Measurements from ENCODE around the gene HOXA3. TPM values are rescaled to one million over a fixed set of nuclear protein-coding genes. Genes with fewer than 3 reads are reported as not detected.
A peak's percentile ranks its signal among the peaks of the same experiment; 100 is the strongest.

HOXA3 gene
- total and polyA plus RNA-seq, 9 of the 15 experiments (the other 6 are each of a cell fraction or from before 2014, with no cell fraction given): 0.04 to 0.13 TPM; not detected in 7

DNA sequence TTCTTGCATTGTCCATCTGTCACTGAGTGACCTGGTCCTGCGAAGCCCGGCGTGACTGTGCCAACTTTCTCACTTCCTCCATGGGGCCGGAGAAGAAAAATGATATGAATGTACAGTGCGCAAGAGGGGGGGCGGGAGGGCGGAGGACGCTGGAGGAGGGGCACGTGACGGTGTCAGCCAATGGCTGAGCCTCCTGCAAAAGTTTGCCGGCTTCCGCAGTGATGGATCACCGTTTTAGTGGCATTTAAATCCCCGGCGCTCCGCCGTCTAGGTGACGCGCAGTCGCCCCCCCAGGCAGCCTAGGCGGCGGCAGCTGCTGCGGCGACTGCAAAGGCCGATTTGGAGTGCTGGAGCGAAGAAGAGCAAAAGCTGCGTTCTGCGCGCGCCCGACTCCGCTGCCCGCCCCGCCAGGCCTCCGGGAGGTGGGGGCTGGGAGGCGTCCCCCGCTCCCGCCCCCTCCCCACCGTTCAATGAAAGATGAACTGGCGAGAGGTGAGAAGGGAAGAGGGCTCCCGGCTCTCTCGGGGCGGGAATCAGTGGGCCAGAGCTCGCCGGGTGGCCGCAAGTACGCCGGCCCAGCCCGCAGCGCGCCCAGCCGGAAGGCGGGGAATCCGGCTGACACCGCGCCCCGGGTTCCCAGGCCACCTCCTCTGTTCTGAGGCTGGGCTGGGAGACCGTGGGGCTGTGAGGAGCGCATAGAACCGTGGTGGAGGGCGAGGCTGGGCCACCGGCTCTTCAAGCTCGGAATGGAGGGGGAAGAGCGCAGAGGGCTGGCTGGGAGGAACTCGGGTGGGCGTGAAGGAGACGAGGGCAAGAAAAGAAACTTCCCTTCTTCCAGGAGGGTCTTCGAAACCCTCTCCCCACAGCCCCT, 56.3 kb downstream of the HOXA3 start, which contains the start of gene HOXA1:
HOXA1 (minus strand) TSS at position 104 of the 871 bp plus-strand sequence; CDS start at position 16, 88 bp downstream.
- Histone ChIP-seq H3K4me3 (no peak within 1 kb of the TSS), H2AFZ (ENCODE audit: low read depth, low read length) (no peak within 1 kb of the TSS), H3K9me3 (replicated peaks; ENCODE audit: control insufficient read depth, insufficient read depth, low read depth, low read length) (no peaks in the 10 kb centered on the region), H3K4me1 (replicated peaks in 1 of 2; ENCODE audit: control insufficient read depth in 2 of 2, insufficient read depth in 2 of 2, low read length in 2 of 2) (peaks cover 0 to 13% of the 10 kb centered on the region in 2 experiments; a peak in 2 of 5 replicates), H3K9me1 (ENCODE audit: control insufficient read depth, insufficient read depth, low read length) (no peaks in the 10 kb centered on the region), H3K36me3 (ENCODE audit: control insufficient read depth, insufficient read depth, low read length) (no peaks in the 10 kb centered on the region), H4K20me1 (replicated peaks; ENCODE audit: control insufficient read depth, insufficient read depth, low read length) (no peaks in the 10 kb centered on the region), H3K9ac (ENCODE audit: insufficient read depth in 1 of 2, low read depth in 2 of 2, low read length in 2 of 2) (no peak within 1 kb of the TSS), H3K27ac (ENCODE audit: extremely low read depth, low read depth, low read length) (no peak within 1 kb of the TSS), H3K4me2 (ENCODE audit: insufficient read depth, low read length) (no peak within 1 kb of the TSS), H3K27me3 (ENCODE audit: control insufficient read depth in 2 of 2, insufficient read depth in 2 of 2, low read length in 2 of 2) (peaks cover 40 to 60% of the 10 kb centered on the region in 2 experiments), H3K79me2 (ENCODE audit: control insufficient read depth, insufficient read depth, low read length) (no peaks in the 10 kb centered on the region)
- ChIA-PET CTCF (ENCODE audit: low intra/inter-chr PET ratio) (no interaction called here), POLR2A (no interaction called here)
- TF ChIP-seq PHTF2 (CRISPR knock-in tag; IDR thresholded peaks at IDR 0.05) (no peak), POLR2AphosphoS5 (IDR thresholded peaks at IDR 0.05; ENCODE audit: control insufficient read depth, insufficient read depth, low read depth, low read length) (no peak), USF1 (CRISPR knock-in tag; IDR thresholded peaks at IDR 0.05) (peak; percentile 70), PTTG1 (tag; IDR thresholded peaks at IDR 0.05; ENCODE audit: low read depth) (no peak), ATF4 (CRISPR knock-in tag; IDR thresholded peaks at IDR 0.05) (no peak), HDAC8 (tag; IDR thresholded peaks at IDR 0.05) (no peak), NFYB (IDR thresholded peaks at IDR 0.05; ENCODE audit: extremely low read depth, insufficient read length) (peak; percentile 8)
- TF ChIP-seq, protein P1, sequence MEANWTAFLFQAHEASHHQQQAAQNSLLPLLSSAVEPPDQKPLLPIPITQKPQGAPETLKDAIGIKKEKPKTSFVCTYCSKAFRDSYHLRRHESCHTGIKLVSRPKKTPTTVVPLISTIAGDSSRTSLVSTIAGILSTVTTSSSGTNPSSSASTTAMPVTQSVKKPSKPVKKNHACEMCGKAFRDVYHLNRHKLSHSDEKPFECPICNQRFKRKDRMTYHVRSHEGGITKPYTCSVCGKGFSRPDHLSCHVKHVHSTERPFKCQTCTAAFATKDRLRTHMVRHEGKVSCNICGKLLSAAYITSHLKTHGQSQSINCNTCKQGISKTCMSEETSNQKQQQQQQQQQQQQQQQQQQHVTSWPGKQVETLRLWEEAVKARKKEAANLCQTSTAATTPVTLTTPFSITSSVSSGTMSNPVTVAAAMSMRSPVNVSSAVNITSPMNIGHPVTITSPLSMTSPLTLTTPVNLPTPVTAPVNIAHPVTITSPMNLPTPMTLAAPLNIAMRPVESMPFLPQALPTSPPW (CRISPR knock-in tag; IDR thresholded peaks at IDR 0.05): peak; percentile 62
- TF ChIP-seq, protein P2, sequence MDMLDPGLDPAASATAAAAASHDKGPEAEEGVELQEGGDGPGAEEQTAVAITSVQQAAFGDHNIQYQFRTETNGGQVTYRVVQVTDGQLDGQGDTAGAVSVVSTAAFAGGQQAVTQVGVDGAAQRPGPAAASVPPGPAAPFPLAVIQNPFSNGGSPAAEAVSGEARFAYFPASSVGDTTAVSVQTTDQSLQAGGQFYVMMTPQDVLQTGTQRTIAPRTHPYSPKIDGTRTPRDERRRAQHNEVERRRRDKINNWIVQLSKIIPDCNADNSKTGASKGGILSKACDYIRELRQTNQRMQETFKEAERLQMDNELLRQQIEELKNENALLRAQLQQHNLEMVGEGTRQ (CRISPR knock-in tag; IDR thresholded peaks at IDR 0.05): peak; percentile 80
- intact Hi-C loops (cut with micrococcal nuclease) (no loop called here), in situ Hi-C loops (cut with MboI) (no loop called here)
- FAIRE-seq (no peak), DNase-seq (ENCODE audit: extremely low read depth in 1 of 4, low spot score in 3 of 4) (peak; percentile 6 to 73 (median 66)), ATAC-seq (peak; percentile 72)
- 7% methylated on average over 17 of the region's 68 CpGs for WGBS (ENCODE audit: insufficient coverage, low coverage, missing lambda C conversion rate)
- BruUV-seq (replicated peaks): no TSS peak

All from K562 (cell line).